GM23338 (cell line): ENCODE measurements around the gene CCDC57. TPM values are rescaled to one million over a fixed set of nuclear protein-coding genes. Genes with fewer than 3 reads are reported as not detected.

ENCODE experiments used
- ATAC-seq: fragments of 200-7000 bp; cut with Tn5 transposase; 3 replicates; pipeline ENCODE4 v1.9.1; 2020
- DNase-seq: peaks from one replicate; pipeline ENCODE4 v3.0.0-alpha.2; 2015; ENCODE audit warnings: low spot score
- H2AFZ ChIP-seq: fragments of 200-600 bp; sonication (generic); 2 replicates; pipeline ENCODE4 v1.8.0; 2016; ENCODE audit warnings: antibody characterized with exemption, mild to moderate bottlenecking, moderate library complexity
- H3F3A ChIP-seq: fragments of 200-600 bp; sonication (generic); replicated peaks from 2 replicates; pipeline ENCODE4 v1.8.0; 2017; ENCODE audit warnings: antibody characterized with exemption, mixed run types, low read depth
- H3K27ac ChIP-seq: fragments of 200-600 bp; sonication (generic); 2 replicates; pipeline ENCODE4 v1.6.1; 2016; ENCODE audit warnings: low read depth
- H3K27me3 ChIP-seq: fragments of 200-600 bp; sonication (generic); 2 replicates; pipeline ENCODE4 v1.8.0; 2016; ENCODE audit warnings: mild to moderate bottlenecking, mixed run types, moderate library complexity; ENCODE audit not compliant: insufficient read depth
- H3K36me3 ChIP-seq: fragments of 200-600 bp; sonication (generic); 2 replicates; pipeline ENCODE4 v1.8.0; 2016; ENCODE audit warnings: mild to moderate bottlenecking; ENCODE audit not compliant: insufficient read depth
- H3K4me1 ChIP-seq: fragments of 200-600 bp; sonication (generic); 2 replicates; pipeline ENCODE4 v1.8.0; 2016; ENCODE audit warnings: mild to moderate bottlenecking, moderate library complexity; ENCODE audit not compliant: insufficient read depth
- H3K4me2 ChIP-seq: fragments of 200-600 bp; sonication (generic); 2 replicates; pipeline ENCODE4 v1.7.1; 2017; ENCODE audit warnings: mixed run types
- H3K4me3 ChIP-seq: fragments of 200-600 bp; sonication (generic); 2 replicates; pipeline ENCODE4 v1.6.1; 2016; ENCODE audit warnings: mixed run types
- H3K79me2 ChIP-seq: fragments of 200-600 bp; sonication (generic); replicated peaks from 2 replicates; pipeline ENCODE4 v1.8.0; 2017; ENCODE audit warnings: mild to moderate bottlenecking; ENCODE audit not compliant: insufficient read depth
- H3K9me2 ChIP-seq: fragments of 200-600 bp; sonication (generic); 2 replicates; pipeline ENCODE4 v1.8.0; 2017; ENCODE audit not compliant: insufficient read depth
- H4K20me1 ChIP-seq: fragments of 200-600 bp; sonication (generic); replicated peaks from 2 replicates; pipeline ENCODE4 v1.8.0; 2017; ENCODE audit warnings: mild to moderate bottlenecking; ENCODE audit not compliant: insufficient read depth
- H3K27ac Mint-ChIP-seq: 2 replicates; pipeline ENCODE4 v1.8.0; 2020; ENCODE audit warnings: inconsistent platforms, mild to moderate bottlenecking, moderate library complexity, mixed read lengths
- H3K27me3 Mint-ChIP-seq: 3 replicates; pipeline ENCODE4 v1.8.0; 2022; ENCODE audit warnings: low read depth, mild to moderate bottlenecking, moderate library complexity, mixed read lengths, inconsistent platforms; ENCODE audit not compliant: insufficient read depth, poor library complexity
- H3K36me3 Mint-ChIP-seq: 3 replicates; pipeline ENCODE4 v1.8.0; 2021; ENCODE audit warnings: low read depth, mild to moderate bottlenecking, inconsistent platforms, moderate library complexity, mixed read lengths
- H3K4me1 Mint-ChIP-seq: 3 replicates; pipeline ENCODE4 v1.8.0; 2020; ENCODE audit warnings: mild to moderate bottlenecking, inconsistent platforms, mixed read lengths
- H3K4me3 Mint-ChIP-seq: 3 replicates; pipeline ENCODE4 v1.8.0; 2021; ENCODE audit warnings: moderate library complexity, mild to moderate bottlenecking, inconsistent platforms, mixed read lengths
- H3K9me3 Mint-ChIP-seq: 3 replicates; pipeline ENCODE4 v1.8.0; 2020; ENCODE audit warnings: moderate library complexity, mild to moderate bottlenecking, inconsistent platforms, mixed read lengths
- CREB1 ChIP-seq: fragments of 250-450 bp; sonication (Bioruptor Pico); IDR thresholded peaks from 2 replicates; pipeline ENCODE4 v1.5.0; 2020; ENCODE audit warnings: low read depth, mild to moderate bottlenecking, moderate library complexity
- EZH2 ChIP-seq: fragments of 200-600 bp; sonication (generic); IDR thresholded peaks from one replicate; pipeline ENCODE4 v1.8.0; 2017; ENCODE audit warnings: antibody characterized with exemption, mild to moderate bottlenecking, low read depth; ENCODE audit not compliant: unreplicated experiment
- EZH2phosphoT487 ChIP-seq: fragments of 200-600 bp; sonication (generic); IDR thresholded peaks from one replicate; pipeline ENCODE4 v1.8.1; 2018; ENCODE audit warnings: antibody characterized with exemption; ENCODE audit not compliant: unreplicated experiment
- JUNB ChIP-seq: IDR thresholded peaks from one replicate; pipeline ENCODE4 v1.6.1; 2016; ENCODE audit warnings: antibody characterized with exemption; ENCODE audit not compliant: unreplicated experiment
- NANOG ChIP-seq: IDR thresholded peaks from 2 replicates; pipeline ENCODE4 v1.6.1; 2016; ENCODE audit warnings: antibody characterized with exemption, borderline replicate concordance
- POLR2AphosphoS5 ChIP-seq: IDR thresholded peaks from 2 replicates; pipeline ENCODE4 v1.6.1; 2016; ENCODE audit warnings: antibody characterized with exemption, low read depth
- STAT1 ChIP-seq: IDR thresholded peaks from one replicate; pipeline ENCODE4 v1.6.1; 2016; ENCODE audit warnings: antibody characterized with exemption; ENCODE audit not compliant: unreplicated experiment
- ZNF114 ChIP-seq: fragments of 250-450 bp; sonication (Bioruptor Pico); IDR thresholded peaks from 2 replicates; pipeline ENCODE4 v1.5.0; 2020; ENCODE audit warnings: mild to moderate bottlenecking, moderate library complexity
- ZNF331 ChIP-seq: fragments of 250-450 bp; sonication (Bioruptor Pico); IDR thresholded peaks from 2 replicates; pipeline ENCODE4 v1.5.0; 2020; ENCODE audit warnings: low read depth, mild to moderate bottlenecking, moderate library complexity
- polyA plus RNA-seq: library from polyadenylated mRNA; unstranded; fragments of >200 nt; fragmentation: Nextera tagmentation; extraction: Ambion mirVana; gene quantifications from 2 replicates; pipeline ENCODE4 v1.2.1, GENCODE V29; 2016
- total RNA-seq: library from RNA; depleted of rRNA; stranded (reverse); fragments of >200 nt; shearing (Covaris generic); gene quantifications from 2 replicates; pipeline ENCODE4 v1.2.3, GENCODE V29; 2014
- TF ChIP-seq, protein P1 (sequence below): IDR thresholded peaks from one replicate; pipeline ENCODE4 v1.6.1; 2018; ENCODE audit warnings: antibody characterized with exemption; ENCODE audit not compliant: unreplicated experiment
- TF ChIP-seq, protein P2 (sequence below): fragments of 250-450 bp; sonication (Bioruptor Pico); IDR thresholded peaks from 2 replicates; pipeline ENCODE4 v1.5.0; 2020; ENCODE audit warnings: mild to moderate bottlenecking, moderate library complexity
- TF ChIP-seq, protein P3 (sequence below): IDR thresholded peaks from 2 replicates; pipeline ENCODE4 v1.6.1; 2016; ENCODE audit warnings: antibody characterized with exemption
- TF ChIP-seq, protein P4 (sequence below), 2 experiments: fragments of 200-600 bp in 1 of 2; sonication (generic) in 1 of 2; conservative IDR thresholded peaks; 2 replicates each; pipeline versions ENCODE4 v1.5.1 to v1.6.1; 2016 to 2017; ENCODE audit warnings: antibody characterized with exemption in 2 of 2, low read depth in 2 of 2, mild to moderate bottlenecking in 2 of 2, moderate library complexity in 1 of 2

The CCDC57 gene
- total and polyA plus RNA-seq, 2 experiments from 2014 or later = 7.0 to 16.3 TPM

DNA sequence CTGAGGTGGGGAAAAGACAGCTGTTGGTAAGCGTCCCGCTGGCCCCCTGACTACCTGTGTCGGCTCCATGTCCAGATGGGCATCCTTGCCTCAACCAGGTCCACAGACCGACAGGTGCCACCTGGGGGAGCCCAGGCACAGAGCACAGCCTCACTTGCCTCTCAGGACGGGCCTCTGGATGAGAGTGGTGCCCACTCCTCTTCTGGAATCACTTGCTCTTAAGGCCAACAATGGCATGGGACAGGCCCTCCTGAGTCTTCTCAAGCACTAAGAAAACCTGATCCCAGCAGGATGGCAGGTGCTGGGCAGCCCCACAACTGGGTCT lies 33.4 kb upstream of the CCDC57 start:
- no peak overlapping the region for H3K27ac Mint-ChIP-seq
- H3K4me2 ChIP-seq = no peak overlapping the region
- H3F3A ChIP-seq = peaks cover 7% of the 10 kb centered on the region; the same call in 1 of the 2 replicates
- ATAC-seq (no peak), DNase-seq (no peak)
- no peak overlapping the region for H3K27ac ChIP-seq
- H3K36me3 Mint-ChIP-seq = peaks cover 81% of the 10 kb centered on the region
- peaks cover 15% of the 10 kb centered on the region for H3K27me3 Mint-ChIP-seq
- H3K4me3 Mint-ChIP-seq = no peak overlapping the region
- H3K9me2 ChIP-seq = no peaks in the 10 kb centered on the region
- H3K79me2 ChIP-seq = peaks cover 38% of the 10 kb centered on the region
- H3K4me1 Mint-ChIP-seq = peaks cover 4% of the 10 kb centered on the region; the same call in 2 of the 3 replicates
- no peaks in the 10 kb centered on the region; the same call in 2 of the 3 replicates for H3K9me3 Mint-ChIP-seq
- no peaks in the 10 kb centered on the region for H3K4me1 ChIP-seq
- H3K36me3 ChIP-seq = peaks cover 32% of the 10 kb centered on the region
- H2AFZ ChIP-seq = no peak overlapping the region
- TF ChIP-seq ZNF331 (no peak), ZNF114 (CRISPR knock-in tag) (no peak), STAT1 (no peak), NANOG (no peak), EZH2 (no peak), CREB1 (CRISPR knock-in tag) (no peak), JUNB (no peak), EZH2phosphoT487 (no peak), POLR2AphosphoS5 (no peak)
- TF ChIP-seq, protein P1, sequence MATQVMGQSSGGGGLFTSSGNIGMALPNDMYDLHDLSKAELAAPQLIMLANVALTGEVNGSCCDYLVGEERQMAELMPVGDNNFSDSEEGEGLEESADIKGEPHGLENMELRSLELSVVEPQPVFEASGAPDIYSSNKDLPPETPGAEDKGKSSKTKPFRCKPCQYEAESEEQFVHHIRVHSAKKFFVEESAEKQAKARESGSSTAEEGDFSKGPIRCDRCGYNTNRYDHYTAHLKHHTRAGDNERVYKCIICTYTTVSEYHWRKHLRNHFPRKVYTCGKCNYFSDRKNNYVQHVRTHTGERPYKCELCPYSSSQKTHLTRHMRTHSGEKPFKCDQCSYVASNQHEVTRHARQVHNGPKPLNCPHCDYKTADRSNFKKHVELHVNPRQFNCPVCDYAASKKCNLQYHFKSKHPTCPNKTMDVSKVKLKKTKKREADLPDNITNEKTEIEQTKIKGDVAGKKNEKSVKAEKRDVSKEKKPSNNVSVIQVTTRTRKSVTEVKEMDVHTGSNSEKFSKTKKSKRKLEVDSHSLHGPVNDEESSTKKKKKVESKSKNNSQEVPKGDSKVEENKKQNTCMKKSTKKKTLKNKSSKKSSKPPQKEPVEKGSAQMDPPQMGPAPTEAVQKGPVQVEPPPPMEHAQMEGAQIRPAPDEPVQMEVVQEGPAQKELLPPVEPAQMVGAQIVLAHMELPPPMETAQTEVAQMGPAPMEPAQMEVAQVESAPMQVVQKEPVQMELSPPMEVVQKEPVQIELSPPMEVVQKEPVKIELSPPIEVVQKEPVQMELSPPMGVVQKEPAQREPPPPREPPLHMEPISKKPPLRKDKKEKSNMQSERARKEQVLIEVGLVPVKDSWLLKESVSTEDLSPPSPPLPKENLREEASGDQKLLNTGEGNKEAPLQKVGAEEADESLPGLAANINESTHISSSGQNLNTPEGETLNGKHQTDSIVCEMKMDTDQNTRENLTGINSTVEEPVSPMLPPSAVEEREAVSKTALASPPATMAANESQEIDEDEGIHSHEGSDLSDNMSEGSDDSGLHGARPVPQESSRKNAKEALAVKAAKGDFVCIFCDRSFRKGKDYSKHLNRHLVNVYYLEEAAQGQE = no peak
- TF ChIP-seq, protein P2, sequence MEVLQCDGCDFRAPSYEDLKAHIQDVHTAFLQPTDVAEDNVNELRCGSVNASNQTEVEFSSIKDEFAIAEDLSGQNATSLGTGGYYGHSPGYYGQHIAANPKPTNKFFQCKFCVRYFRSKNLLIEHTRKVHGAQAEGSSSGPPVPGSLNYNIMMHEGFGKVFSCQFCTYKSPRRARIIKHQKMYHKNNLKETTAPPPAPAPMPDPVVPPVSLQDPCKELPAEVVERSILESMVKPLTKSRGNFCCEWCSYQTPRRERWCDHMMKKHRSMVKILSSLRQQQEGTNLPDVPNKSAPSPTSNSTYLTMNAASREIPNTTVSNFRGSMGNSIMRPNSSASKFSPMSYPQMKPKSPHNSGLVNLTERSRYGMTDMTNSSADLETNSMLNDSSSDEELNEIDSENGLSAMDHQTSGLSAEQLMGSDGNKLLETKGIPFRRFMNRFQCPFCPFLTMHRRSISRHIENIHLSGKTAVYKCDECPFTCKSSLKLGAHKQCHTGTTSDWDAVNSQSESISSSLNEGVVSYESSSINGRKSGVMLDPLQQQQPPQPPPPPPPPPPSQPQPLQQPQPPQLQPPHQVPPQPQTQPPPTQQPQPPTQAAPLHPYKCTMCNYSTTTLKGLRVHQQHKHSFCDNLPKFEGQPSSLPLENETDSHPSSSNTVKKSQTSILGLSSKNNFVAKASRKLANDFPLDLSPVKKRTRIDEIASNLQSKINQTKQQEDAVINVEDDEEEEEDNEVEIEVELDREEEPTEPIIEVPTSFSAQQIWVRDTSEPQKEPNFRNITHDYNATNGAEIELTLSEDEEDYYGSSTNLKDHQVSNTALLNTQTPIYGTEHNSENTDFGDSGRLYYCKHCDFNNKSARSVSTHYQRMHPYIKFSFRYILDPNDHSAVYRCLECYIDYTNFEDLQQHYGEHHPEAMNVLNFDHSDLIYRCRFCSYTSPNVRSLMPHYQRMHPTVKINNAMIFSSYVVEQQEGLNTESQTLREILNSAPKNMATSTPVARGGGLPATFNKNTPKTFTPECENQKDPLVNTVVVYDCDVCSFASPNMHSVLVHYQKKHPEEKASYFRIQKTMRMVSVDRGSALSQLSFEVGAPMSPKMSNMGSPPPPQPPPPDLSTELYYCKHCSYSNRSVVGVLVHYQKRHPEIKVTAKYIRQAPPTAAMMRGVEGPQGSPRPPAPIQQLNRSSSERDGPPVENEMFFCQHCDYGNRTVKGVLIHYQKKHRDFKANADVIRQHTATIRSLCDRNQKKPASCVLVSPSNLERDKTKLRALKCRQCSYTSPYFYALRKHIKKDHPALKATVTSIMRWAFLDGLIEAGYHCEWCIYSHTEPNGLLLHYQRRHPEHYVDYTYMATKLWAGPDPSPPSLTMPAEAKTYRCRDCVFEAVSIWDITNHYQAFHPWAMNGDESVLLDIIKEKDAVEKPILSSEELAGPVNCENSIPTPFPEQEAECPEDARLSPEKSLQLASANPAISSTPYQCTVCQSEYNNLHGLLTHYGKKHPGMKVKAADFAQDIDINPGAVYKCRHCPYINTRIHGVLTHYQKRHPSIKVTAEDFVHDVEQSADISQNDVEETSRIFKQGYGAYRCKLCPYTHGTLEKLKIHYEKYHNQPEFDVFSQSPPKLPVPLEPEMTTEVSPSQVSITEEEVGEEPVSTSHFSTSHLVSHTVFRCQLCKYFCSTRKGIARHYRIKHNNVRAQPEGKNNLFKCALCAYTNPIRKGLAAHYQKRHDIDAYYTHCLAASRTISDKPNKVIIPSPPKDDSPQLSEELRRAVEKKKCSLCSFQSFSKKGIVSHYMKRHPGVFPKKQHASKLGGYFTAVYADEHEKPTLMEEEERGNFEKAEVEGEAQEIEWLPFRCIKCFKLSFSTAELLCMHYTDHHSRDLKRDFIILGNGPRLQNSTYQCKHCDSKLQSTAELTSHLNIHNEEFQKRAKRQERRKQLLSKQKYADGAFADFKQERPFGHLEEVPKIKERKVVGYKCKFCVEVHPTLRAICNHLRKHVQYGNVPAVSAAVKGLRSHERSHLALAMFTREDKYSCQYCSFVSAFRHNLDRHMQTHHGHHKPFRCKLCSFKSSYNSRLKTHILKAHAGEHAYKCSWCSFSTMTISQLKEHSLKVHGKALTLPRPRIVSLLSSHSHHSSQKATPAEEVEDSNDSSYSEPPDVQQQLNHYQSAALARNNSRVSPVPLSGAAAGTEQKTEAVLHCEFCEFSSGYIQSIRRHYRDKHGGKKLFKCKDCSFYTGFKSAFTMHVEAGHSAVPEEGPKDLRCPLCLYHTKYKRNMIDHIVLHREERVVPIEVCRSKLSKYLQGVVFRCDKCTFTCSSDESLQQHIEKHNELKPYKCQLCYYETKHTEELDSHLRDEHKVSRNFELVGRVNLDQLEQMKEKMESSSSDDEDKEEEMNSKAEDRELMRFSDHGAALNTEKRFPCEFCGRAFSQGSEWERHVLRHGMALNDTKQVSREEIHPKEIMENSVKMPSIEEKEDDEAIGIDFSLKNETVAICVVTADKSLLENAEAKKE (CRISPR knock-in tag) = no peak
- TF ChIP-seq, protein P3, sequence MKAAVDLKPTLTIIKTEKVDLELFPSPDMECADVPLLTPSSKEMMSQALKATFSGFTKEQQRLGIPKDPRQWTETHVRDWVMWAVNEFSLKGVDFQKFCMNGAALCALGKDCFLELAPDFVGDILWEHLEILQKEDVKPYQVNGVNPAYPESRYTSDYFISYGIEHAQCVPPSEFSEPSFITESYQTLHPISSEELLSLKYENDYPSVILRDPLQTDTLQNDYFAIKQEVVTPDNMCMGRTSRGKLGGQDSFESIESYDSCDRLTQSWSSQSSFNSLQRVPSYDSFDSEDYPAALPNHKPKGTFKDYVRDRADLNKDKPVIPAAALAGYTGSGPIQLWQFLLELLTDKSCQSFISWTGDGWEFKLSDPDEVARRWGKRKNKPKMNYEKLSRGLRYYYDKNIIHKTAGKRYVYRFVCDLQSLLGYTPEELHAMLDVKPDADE = no peak
- TF ChIP-seq, protein P4, sequence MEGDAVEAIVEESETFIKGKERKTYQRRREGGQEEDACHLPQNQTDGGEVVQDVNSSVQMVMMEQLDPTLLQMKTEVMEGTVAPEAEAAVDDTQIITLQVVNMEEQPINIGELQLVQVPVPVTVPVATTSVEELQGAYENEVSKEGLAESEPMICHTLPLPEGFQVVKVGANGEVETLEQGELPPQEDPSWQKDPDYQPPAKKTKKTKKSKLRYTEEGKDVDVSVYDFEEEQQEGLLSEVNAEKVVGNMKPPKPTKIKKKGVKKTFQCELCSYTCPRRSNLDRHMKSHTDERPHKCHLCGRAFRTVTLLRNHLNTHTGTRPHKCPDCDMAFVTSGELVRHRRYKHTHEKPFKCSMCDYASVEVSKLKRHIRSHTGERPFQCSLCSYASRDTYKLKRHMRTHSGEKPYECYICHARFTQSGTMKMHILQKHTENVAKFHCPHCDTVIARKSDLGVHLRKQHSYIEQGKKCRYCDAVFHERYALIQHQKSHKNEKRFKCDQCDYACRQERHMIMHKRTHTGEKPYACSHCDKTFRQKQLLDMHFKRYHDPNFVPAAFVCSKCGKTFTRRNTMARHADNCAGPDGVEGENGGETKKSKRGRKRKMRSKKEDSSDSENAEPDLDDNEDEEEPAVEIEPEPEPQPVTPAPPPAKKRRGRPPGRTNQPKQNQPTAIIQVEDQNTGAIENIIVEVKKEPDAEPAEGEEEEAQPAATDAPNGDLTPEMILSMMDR (conservative IDR thresholded peaks at IDR 0.05; ENCODE audit: low read depth in 2 of 2) = no peak
- no peaks in the 10 kb centered on the region for H3K27me3 ChIP-seq
- H4K20me1 ChIP-seq = peaks cover 41% of the 10 kb centered on the region
- H3K4me3 ChIP-seq = no peak overlapping the region
